Measurements from ENCODE around the gene AP3S2.
"Not testable (repeated sequence)": the region's sequence is repeated elsewhere in the genome, so short reads cannot be mapped to it uniquely, and the experiment has no call there.

Gene AP3S2

GRCh38 chr15:89888214-89888804, 5.5 kb downstream of the AP3S2 start:
- H3K27ac ChIP-seq: no peak overlapping the region
- no peak overlapping the region for H3K4me2 ChIP-seq (ENCODE audit: low read length)
- H3K27me3 ChIP-seq (ENCODE audit: control insufficient read depth, insufficient read depth, low read length): no peaks in the 10 kb centered on the region
- no peaks in the 10 kb centered on the region for H3K36me3 ChIP-seq (ENCODE audit: control insufficient read depth, insufficient read depth, low read length)
- no peaks in the 10 kb centered on the region for H3K79me2 ChIP-seq
- H3K4me1 ChIP-seq: peaks cover 2% of the 10 kb centered on the region
- TF ChIP-seq CTCF (IDR thresholded peaks at IDR 0.05): no peak
- H3K9ac ChIP-seq: no peak overlapping the region
- no peaks in the 10 kb centered on the region for H3K9me3 ChIP-seq (ENCODE audit: control insufficient read depth, low read length)
- H3K4me3 ChIP-seq (ENCODE audit: low read depth, low read length): no peak overlapping the region
- H2AFZ ChIP-seq: no peak overlapping the region

- Histone ChIP-seq H3K79me2 (no peaks in the 10 kb centered on the region), H2AFZ (no peak overlapping the region), H3K36me3 (ENCODE audit: control insufficient read depth, insufficient read depth, low read length) (no peaks in the 10 kb centered on the region), H3K9me3 (ENCODE audit: control insufficient read depth, low read length) (no peaks in the 10 kb centered on the region), H3K27ac (no peak overlapping the region), H3K4me1 (no peaks in the 10 kb centered on the region), H3K4me3 (ENCODE audit: low read depth, low read length) (no peak overlapping the region), H3K4me2 (ENCODE audit: low read length) (no peak overlapping the region), H3K27me3 (ENCODE audit: control insufficient read depth, insufficient read depth, low read length) (no peaks in the 10 kb centered on the region), H3K9ac (no peak overlapping the region)
- no peak for TF ChIP-seq CTCF (IDR thresholded peaks at IDR 0.05)
Observed at GRCh38 chr15:89885611-89886010, 8.2 kb downstream of the AP3S2 start.

GRCh38 chr15:89885179-89885578, 8.6 kb downstream of the AP3S2 start:
- not testable (repeated sequence) for H3K4me3 ChIP-seq (ENCODE audit: low read depth, low read length); H3K36me3 ChIP-seq (ENCODE audit: control insufficient read depth, insufficient read depth, low read length); H2AFZ ChIP-seq; H3K4me1 ChIP-seq; H3K79me2 ChIP-seq; H3K4me2 ChIP-seq (ENCODE audit: low read length); H3K9ac ChIP-seq; H3K27me3 ChIP-seq (ENCODE audit: control insufficient read depth, insufficient read depth, low read length); H3K27ac ChIP-seq; H3K9me3 ChIP-seq (ENCODE audit: control insufficient read depth, low read length)

GRCh38 chr15:89883518-89883917, 10.3 kb downstream of the AP3S2 start:
- Histone ChIP-seq H3K27me3 (ENCODE audit: control insufficient read depth, insufficient read depth, low read length) (no peaks in the 10 kb centered on the region), H3K9ac (no peak overlapping the region), H3K27ac (no peak overlapping the region), H3K4me2 (ENCODE audit: low read length) (no peak overlapping the region), H3K4me1 (no peaks in the 10 kb centered on the region), H3K36me3 (ENCODE audit: control insufficient read depth, insufficient read depth, low read length) (no peaks in the 10 kb centered on the region), H3K9me3 (ENCODE audit: control insufficient read depth, low read length) (no peaks in the 10 kb centered on the region), H3K79me2 (no peaks in the 10 kb centered on the region), H2AFZ (no peak overlapping the region), H3K4me3 (ENCODE audit: low read depth, low read length) (no peak overlapping the region)
- no peak for TF ChIP-seq CTCF (IDR thresholded peaks at IDR 0.05)

GRCh38 chr15:89880727-89881126, 13.1 kb downstream of the AP3S2 start:
- H3K9me3 ChIP-seq (ENCODE audit: control insufficient read depth, low read length): no peaks in the 10 kb centered on the region
- H2AFZ ChIP-seq: no peak overlapping the region
- TF ChIP-seq CTCF (IDR thresholded peaks at IDR 0.05): no peak
- no peaks in the 10 kb centered on the region for H3K4me1 ChIP-seq
- H3K4me2 ChIP-seq (ENCODE audit: low read length): no peak overlapping the region
- H3K4me3 ChIP-seq (ENCODE audit: low read depth, low read length): no peak overlapping the region
- no peaks in the 10 kb centered on the region for H3K27me3 ChIP-seq (ENCODE audit: control insufficient read depth, insufficient read depth, low read length)
- no peak overlapping the region for H3K27ac ChIP-seq
- H3K9ac ChIP-seq: no peak overlapping the region
- no peaks in the 10 kb centered on the region for H3K79me2 ChIP-seq
- H3K36me3 ChIP-seq (ENCODE audit: control insufficient read depth, insufficient read depth, low read length): no peaks in the 10 kb centered on the region

Measured in parathyroid adenoma (tissue), 2 donors.